CD1c-positive myeloid dendritic cell (primary cell): ENCODE data around the gene GPR156.

ENCODE experiments used
- DNase-seq: peaks from one replicate; pipeline ENCODE4 v3.0.0-alpha.2; 2016; ENCODE audit errors: extremely low spot score

The GPR156 gene

DNA sequence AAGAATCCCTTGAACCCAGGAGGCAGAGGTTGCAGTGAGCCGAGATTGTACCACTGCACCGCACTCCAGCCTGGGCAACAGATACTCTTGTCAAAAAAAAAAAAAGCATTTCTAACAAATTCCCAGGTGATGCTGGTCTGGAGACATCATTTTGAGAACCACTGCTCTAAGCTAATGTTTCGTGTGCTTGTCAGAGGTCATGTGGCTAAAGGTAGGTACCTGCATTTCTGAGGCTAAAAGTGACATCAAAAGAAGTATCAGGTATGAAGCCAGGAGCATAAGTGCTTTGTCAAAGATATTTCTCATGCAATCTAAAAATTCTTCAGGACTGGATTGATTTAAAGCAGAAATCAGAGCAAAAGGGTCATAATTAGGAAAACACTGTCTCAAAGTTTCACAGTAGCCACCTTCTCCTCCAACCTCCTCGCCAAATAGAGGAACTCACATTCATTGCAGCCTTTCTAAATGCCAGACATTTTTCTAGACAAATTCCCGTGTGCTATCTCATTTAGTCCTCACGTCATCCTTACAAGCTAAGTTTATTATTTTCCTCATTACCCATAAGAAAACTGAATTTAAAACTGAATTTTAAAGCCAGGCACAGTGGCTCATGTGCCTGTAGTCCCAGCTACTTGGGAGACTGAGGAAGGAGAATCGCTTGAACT, 165.0 kb downstream of the GPR156 start:
- DNase-seq: no peak
